ENCODE results near the gene MEIOSIN. TPM values are rescaled to one million over a fixed set of nuclear protein-coding genes. Genes with fewer than 3 reads are reported as not detected.

The MEIOSIN gene
- total and polyA plus RNA-seq, 4 donors: not detected

DNA sequence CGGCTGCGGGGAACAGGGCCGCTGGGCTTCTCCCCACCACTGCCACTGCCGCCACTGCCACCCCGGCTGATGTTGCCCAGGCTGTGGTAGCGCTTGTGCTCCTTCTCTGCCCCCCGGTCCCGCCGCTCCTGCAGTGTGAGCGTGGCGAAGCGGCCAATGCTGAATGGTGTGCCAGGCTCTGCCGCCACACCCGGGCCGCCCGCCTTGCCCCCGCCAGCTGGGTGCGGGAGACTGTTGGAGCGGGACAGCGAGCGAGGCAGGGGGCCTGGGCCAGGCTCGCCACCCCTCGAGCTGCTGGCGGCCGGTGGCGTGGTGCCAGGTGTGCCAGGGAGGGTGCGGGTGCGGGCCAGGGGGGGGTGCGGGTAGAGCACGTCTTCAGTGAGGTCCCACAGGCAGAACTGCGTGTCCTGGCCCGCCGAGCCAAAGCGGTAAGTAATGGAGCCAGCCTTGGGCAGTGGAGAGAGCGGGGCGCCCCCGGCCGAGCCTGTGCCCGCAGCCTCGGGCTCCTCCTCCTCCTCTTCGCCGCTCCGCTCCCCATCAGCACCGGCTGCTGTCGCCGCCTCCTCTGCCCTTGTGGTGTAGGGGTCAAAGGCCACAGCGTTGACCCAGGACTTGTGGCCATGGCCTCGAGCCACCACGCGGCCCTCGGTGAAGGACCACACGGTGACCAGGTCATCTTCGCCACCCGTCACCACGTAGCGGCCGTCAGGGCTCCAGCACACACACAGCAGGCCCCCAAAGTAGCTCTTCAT is 52.7 kb downstream of the MEIOSIN start:
- peaks cover 0 to 2% (median 0%) of the 10 kb centered on the region in 4 donors for H3K9me3 ChIP-seq (ENCODE audit: control insufficient read depth in 4 of 4, insufficient read depth in 3 of 4, low read length in 3 of 4)
- no peak for ATAC-seq (ENCODE audit: insufficient read depth, low FRiP score)
- H3K36me3 ChIP-seq (ENCODE audit: control insufficient read depth in 4 of 4, insufficient read depth in 4 of 4, low read length in 4 of 4): peaks cover 0 to 35% (median 11%) of the 10 kb centered on the region in 4 donors
- no peak overlapping the region for H3K9ac ChIP-seq (ENCODE audit: insufficient read depth in 1 of 2, low read length in 2 of 2)
- no peak for DNase-seq
- H3K4me1 ChIP-seq (ENCODE audit: control insufficient read depth in 5 of 5, insufficient read depth in 5 of 5, low read length in 5 of 5): peaks cover 0 to 15% (median 11%) of the 10 kb centered on the region in 5 donors
- H3K4me3 ChIP-seq: no peak overlapping the region
- TF ChIP-seq, protein P1, sequence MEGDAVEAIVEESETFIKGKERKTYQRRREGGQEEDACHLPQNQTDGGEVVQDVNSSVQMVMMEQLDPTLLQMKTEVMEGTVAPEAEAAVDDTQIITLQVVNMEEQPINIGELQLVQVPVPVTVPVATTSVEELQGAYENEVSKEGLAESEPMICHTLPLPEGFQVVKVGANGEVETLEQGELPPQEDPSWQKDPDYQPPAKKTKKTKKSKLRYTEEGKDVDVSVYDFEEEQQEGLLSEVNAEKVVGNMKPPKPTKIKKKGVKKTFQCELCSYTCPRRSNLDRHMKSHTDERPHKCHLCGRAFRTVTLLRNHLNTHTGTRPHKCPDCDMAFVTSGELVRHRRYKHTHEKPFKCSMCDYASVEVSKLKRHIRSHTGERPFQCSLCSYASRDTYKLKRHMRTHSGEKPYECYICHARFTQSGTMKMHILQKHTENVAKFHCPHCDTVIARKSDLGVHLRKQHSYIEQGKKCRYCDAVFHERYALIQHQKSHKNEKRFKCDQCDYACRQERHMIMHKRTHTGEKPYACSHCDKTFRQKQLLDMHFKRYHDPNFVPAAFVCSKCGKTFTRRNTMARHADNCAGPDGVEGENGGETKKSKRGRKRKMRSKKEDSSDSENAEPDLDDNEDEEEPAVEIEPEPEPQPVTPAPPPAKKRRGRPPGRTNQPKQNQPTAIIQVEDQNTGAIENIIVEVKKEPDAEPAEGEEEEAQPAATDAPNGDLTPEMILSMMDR (IDR thresholded peaks at IDR 0.05; ENCODE audit: control extremely low read depth, extremely low read depth): no peak
- H3K27ac ChIP-seq (ENCODE audit: low read depth in 1 of 2, low read length in 1 of 2): peak overlapping the region in 1 of 2 donors; percentile 96
- no peaks in the 10 kb centered on the region for H3K27me3 ChIP-seq (ENCODE audit: control insufficient read depth in 3 of 3, insufficient read depth in 3 of 3, low read length in 2 of 3)
- WGBS, 2 donors: 94 to 96% methylated on average over 56 to 57 of the region's 57 CpGs

DNA sequence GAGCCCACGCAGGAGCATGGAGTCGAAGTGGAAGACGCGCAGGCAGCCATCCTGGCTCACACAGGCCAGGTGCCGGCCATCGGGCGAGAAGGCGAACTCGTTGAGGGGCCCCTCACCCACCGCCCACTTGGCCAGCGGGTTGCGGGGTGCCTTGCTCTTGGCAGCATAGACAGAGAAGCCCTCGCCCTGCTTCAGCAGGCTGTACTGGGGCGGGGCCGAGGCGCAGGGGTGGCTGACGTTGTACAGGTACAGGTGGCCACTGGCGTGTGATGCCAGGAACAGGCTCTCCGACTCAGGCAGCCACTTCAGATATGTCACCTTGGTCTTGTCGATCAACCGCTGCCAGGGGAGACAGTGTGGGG is 53.3 kb downstream of the MEIOSIN start:
- H3K9ac ChIP-seq (ENCODE audit: insufficient read depth in 1 of 2, low read length in 2 of 2): no peak overlapping the region
- no peaks in the 10 kb centered on the region for H3K27me3 ChIP-seq (ENCODE audit: control insufficient read depth in 3 of 3, insufficient read depth in 3 of 3, low read length in 2 of 3)
- TF ChIP-seq, protein P1 (IDR thresholded peaks at IDR 0.05; ENCODE audit: control extremely low read depth, extremely low read depth): no peak
- 95% methylated on average over 20 to 21 of the region's 21 CpGs for WGBS, 2 donors
- H3K4me1 ChIP-seq (ENCODE audit: control insufficient read depth in 5 of 5, insufficient read depth in 5 of 5, low read length in 5 of 5): peaks cover 3 to 15% (median 11%) of the 10 kb centered on the region in 5 donors
- H3K9me3 ChIP-seq (ENCODE audit: control insufficient read depth in 4 of 4, insufficient read depth in 3 of 4, low read length in 3 of 4): peaks cover 0 to 2% (median 0%) of the 10 kb centered on the region in 4 donors
- no peak overlapping the region for H3K27ac ChIP-seq (ENCODE audit: low read depth in 1 of 2, low read length in 1 of 2)
- peaks cover 0 to 35% (median 11%) of the 10 kb centered on the region in 4 donors for H3K36me3 ChIP-seq (ENCODE audit: control insufficient read depth in 4 of 4, insufficient read depth in 4 of 4, low read length in 4 of 4)
- DNase-seq (no peak), ATAC-seq (ENCODE audit: insufficient read depth, low FRiP score) (no peak)
- no peak overlapping the region for H3K4me3 ChIP-seq

DNA sequence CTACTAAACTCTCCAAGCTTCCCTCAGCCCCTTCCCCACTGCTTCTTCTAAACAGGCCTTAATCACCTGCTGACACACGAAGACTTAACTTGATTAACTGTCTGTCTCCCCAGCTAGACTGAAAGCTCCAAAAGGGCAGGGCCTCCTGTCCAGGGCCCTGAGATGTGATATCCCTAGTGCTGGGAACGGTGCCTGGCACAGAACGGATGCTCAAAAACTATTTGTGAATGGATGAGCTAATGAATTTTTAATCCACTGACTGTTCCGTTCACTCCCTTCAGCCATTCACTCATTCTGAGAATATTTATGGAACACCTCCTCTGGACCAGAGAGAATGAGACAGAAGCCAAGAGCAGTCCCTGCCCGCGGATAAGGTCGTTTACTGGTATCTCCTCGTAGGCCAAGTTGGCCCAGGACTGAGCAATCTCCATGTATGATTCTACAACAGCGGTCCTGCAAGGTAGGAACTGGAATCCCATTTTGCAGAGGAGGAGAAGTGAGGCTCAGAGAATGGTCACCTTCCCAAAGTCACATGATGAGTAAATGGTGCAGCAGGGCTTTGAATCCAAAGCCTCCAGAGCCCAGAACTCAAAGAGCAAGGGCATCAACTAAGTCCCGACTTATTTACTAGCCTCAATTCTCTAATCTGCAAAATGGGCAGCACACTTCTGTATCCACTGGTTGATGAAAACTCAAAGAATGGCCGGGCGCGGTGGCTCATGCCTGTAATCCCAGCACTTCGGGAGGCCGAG is 56.0 kb downstream of the MEIOSIN start:
- H3K36me3 ChIP-seq (ENCODE audit: control insufficient read depth in 4 of 4, insufficient read depth in 4 of 4, low read length in 4 of 4): peaks cover 0 to 35% (median 11%) of the 10 kb centered on the region in 4 donors
- peaks cover under 1 to 16% (median 7%) of the 10 kb centered on the region in 5 donors for H3K4me1 ChIP-seq (ENCODE audit: control insufficient read depth in 5 of 5, insufficient read depth in 5 of 5, low read length in 5 of 5)
- TF ChIP-seq, protein P1 (IDR thresholded peaks at IDR 0.05; ENCODE audit: control extremely low read depth, extremely low read depth): no peak
- H3K9ac ChIP-seq (ENCODE audit: insufficient read depth in 1 of 2, low read length in 2 of 2): no peak overlapping the region
- DNase-seq (no peak), ATAC-seq (ENCODE audit: insufficient read depth, low FRiP score) (no peak)
- H3K9me3 ChIP-seq (ENCODE audit: control insufficient read depth in 4 of 4, insufficient read depth in 3 of 4, low read length in 3 of 4): peaks cover 0 to 2% (median 0%) of the 10 kb centered on the region in 4 donors
- no peak overlapping the region for H3K4me3 ChIP-seq
- peak overlapping the region in 1 of 2 donors; percentile 34 for H3K27ac ChIP-seq (ENCODE audit: low read depth in 1 of 2, low read length in 1 of 2)
- WGBS, 2 donors: 95 to 96% methylated on average over 15 of the region's 15 CpGs
- no peaks in the 10 kb centered on the region for H3K27me3 ChIP-seq (ENCODE audit: control insufficient read depth in 3 of 3, insufficient read depth in 3 of 3, low read length in 2 of 3)
